ENCODE measurements around the gene SATL1. TPM values are rescaled to one million over a fixed set of nuclear protein-coding genes. Genes with fewer than 3 reads are reported as not detected.

Gene SATL1
- total and polyA plus RNA-seq, 5 donors, result 0.09 to 0.18 (median 0.14) TPM; not detected in 1

Other genes starting within 250 kb of the SATL1 start
- 10 to 100 TPM; 32.4 to 43.0 (median 34.2) TPM for gene APOOL, start 239.9 kb downstream of the SATL1 start, total RNA-seq
- 8.1 TPM for gene APOOL, start 239.9 kb downstream of the SATL1 start, polyA plus RNA-seq
- 10 to 100 TPM in 1 of 4 donors, 1 to 10 TPM in 3; 6.4 to 10.1 (median 7.5) TPM for gene ZNF711, start 212 bp upstream of the SATL1 start, total RNA-seq
- 3.6 TPM for gene ZNF711, start 212 bp upstream of the SATL1 start, polyA plus RNA-seq
- 10 to 100 TPM; 21.4 to 32.2 (median 27.0) TPM for gene POF1B, start 135.9 kb upstream of the SATL1 start, total RNA-seq
- gene POF1B, start 135.9 kb upstream of the SATL1 start, polyA plus RNA-seq, result 6.9 TPM